Iris pigment epithelial cell (primary cell): ENCODE measurements around the gene RBP5.

ENCODE experiments used
- DNase-seq: peaks from one replicate; pipeline ENCODE4 v3.0.0-alpha.2; 2011; ENCODE audit warnings: low read depth

Gene RBP5

GRCh38 chr12:7073946-7074345 lies 54.7 kb downstream of the RBP5 start:
- no peak for DNase-seq
